HG02678 (cell line): ENCODE results near the gene DCAF12L1.

Experiments
- ATAC-seq: cut with Tn5 transposase; IDR thresholded peaks from one replicate; pipeline ENCODE4 v1.9.1; 2021; ENCODE audit warnings: mild to moderate bottlenecking, moderate library complexity; ENCODE audit not compliant: unreplicated experiment

Gene DCAF12L1

DNA sequence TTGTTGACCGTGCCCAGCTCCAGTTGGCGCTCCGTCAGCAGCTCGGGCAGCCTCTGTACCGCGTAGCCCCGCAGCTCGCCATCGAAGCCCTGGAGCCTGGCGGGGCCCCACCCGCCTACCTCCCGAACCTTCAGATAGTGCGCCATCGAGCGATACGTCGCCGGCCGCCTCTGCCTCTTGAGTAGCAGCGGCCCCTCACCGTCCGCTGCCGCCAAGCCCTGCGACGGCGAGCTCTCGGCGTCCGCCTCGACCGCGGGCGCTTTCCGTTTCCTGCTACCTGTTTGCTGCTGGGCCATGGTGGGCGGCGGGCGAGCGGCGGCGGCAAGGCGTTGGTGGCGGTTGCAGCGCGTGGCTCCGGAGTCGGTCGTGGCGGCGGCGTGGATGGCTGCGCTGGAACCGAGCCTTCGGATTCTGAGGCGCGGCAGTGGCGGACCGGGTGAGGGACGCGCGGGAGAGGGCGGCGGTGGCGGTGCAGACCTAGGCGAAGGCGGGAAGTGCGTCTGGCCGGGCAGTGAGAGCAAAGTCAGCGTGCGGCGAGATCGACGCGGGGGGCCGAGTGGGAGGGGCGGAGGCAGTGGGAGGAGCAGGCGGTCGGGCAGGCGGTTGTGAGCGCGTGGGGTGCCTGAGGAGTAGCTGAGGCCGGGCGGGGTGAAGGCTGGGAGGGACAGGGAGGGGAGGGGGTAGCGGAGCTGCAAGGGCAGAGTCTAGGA, at the start of gene DCAF12L1:
Gene DCAF12L1 (minus strand): TSS at position 502 of the 710 bp plus-strand sequence. CDS start 206 bp downstream, at position 296.
- no peak for ATAC-seq

DNA sequence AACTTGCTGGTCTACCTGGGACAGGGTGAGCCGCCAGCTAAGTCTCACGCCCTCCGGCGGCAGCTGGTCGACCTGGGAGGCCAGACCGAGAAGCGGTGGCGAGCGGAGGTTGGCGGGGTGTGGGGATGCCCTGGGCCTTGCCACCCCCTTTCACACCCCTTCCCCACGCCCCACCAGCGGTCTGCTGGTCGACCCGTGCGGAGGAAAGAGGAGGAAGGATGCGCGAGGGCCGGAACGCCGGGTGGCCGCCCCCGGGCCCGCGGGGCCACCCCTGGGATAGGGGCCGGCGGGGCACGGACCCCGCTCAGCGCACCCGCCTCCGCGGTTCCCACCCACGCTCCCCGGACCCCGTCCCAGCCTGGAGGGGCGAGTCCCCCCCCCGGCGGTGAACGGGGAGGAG, 28.3 kb upstream of the DCAF12L1 start:
- no peak for ATAC-seq

- no peak for ATAC-seq
Observed at GRCh38 chrX:126575911-126576310, 23.3 kb upstream of the DCAF12L1 start.

DNA sequence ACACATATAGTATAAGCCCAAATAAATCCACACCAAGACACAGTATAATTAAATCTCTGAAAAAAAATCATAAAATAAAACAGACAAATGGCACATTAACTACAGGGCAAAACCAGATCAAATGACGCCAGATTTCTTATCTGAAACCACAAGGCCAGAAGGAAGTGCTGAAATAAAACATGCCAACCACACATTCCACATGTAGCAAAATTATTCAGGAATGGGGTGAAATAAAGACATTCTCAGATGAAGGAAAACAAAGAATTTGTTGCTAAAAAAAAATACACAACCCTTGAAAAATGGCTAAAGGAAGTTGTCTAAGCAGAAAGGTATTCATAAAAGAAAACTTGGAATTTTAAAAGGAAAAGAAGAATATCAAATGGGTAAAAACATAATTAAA, 4.5 kb upstream of the DCAF12L1 start:
- ATAC-seq = no peak

DNA sequence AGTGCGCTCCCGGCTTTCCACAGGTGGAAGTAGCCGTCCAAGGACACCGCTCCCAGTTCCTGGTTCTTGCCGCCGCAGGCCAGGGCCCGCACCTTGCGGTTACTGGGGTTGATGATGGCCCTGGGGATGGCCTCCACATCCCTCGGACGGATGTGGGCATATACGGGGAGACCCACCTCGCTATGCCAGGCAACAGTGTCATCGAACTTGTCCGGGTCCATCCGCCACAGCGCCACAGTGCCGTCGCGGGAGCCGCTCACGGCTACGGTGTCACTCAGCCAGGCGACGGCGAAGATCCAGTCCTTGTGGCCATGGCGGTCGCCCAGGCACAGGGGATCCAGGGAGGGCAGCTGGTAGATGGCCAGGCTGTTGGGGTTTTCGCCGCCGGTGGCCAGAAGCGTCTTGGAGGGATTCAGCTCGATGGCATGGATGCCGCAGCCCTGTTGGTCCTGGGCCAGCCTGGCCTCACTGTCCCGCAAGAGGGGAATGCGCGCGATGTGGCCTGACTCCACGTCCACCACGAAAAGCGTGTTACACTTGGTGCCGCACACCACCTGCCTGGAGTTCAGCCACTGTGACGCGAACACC, 795 bp downstream of the DCAF12L1 start:
- ATAC-seq = no peak

DNA sequence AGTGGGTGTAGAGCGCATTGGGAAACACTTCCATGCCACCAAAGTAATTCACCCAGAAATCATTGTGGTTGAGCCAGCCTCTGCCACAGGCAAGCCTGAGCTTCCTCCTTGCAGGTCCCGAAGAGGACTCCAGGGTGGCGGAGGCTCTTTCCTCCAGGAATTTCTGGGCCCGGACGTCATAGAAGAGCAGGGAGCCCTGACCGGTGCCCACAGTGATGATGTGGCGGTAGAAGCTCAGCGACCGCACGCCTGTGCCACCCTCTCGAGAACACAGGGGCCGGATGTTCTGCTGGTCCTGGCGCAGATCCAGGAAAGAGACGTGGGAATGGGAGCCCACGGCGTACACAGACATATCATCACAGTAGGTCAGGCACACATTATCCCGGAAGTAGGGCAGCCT, 1.3 kb downstream of the DCAF12L1 start:
- ATAC-seq = no peak

- ATAC-seq = no peak
Observed at GRCh38 chrX:126550816-126551215, 1.8 kb downstream of the DCAF12L1 start.

DNA sequence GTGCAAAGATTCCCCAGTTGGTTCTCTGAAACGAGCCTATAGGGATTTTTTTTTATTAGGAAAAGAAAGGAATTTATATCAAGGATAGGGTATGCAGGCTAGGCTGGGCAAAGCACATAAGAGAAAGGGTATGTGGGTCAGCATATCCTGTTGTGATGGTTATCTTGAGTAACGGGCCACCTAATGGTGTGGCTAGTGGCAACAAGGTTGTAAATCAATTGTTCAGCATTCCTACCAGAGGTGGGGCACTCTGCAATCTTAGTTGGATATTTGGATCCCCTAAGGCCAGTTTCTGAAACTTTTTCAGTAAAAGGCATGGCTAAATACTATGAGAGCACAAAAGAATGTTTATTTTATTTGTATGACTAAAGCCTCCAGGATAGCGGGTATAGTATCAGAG, 42.7 kb downstream of the DCAF12L1 start:
- no peak for ATAC-seq
